Nephron (organoid): ENCODE measurements around the gene SCAND1.
"Not testable (repeated sequence)": the region's sequence is repeated elsewhere in the genome, so short reads cannot be mapped to it uniquely, and the experiment has no call there.

ENCODE experiments used
- H3K27ac Mint-ChIP-seq, 3 experiments: 2 replicates each; pipeline ENCODE4 v1.8.0; 2020; ENCODE audit warnings: mixed read lengths in 3 of 3, mild to moderate bottlenecking in 2 of 3, moderate library complexity in 1 of 3
- H3K27me3 Mint-ChIP-seq: 2 replicates; pipeline ENCODE4 v1.8.0; 2021; ENCODE audit warnings: low read depth, mild to moderate bottlenecking, moderate library complexity, mixed read lengths
- H3K36me3 Mint-ChIP-seq: 2 replicates; pipeline ENCODE4 v1.8.0; 2020; ENCODE audit warnings: low read depth, mixed read lengths
- H3K4me1 Mint-ChIP-seq: 2 replicates; pipeline ENCODE4 v1.8.0; 2020; ENCODE audit warnings: mixed read lengths
- H3K4me3 Mint-ChIP-seq, 3 experiments: 2 replicates each; pipeline ENCODE4 v1.8.0; 2020; ENCODE audit warnings: mild to moderate bottlenecking in 3 of 3, mixed read lengths in 3 of 3, moderate library complexity in 2 of 3
- H3K9me3 Mint-ChIP-seq: 2 replicates; pipeline ENCODE4 v1.8.0; 2020; ENCODE audit warnings: mixed read lengths
- CTCF ChIP-seq, 3 experiments: fragments of 200-600 bp; sonication (generic); IDR thresholded peaks; one replicate each; pipeline ENCODE4 v1.5.0; 2021; ENCODE audit warnings: antibody characterized with exemption in 3 of 3; ENCODE audit not compliant: unreplicated experiment in 3 of 3

Gene SCAND1

GRCh38 chr20:35954200-35954906, at the start of gene SCAND1:
TSS of gene SCAND1 (minus strand) at chr20:35954502. CDS start at chr20:35954284, 218 bp downstream.
- Mint-ChIP-seq H3K36me3 (peaks cover 14% of the 10 kb centered on the region), H3K9me3 (no peaks in the 10 kb centered on the region), H3K27ac (peak within 1 kb of the TSS; percentile 97 to 99 (median 98)), H3K4me3 (peak within 1 kb of the TSS; percentile 100), H3K27me3 (no peaks in the 10 kb centered on the region), H3K4me1 (peaks cover 12% of the 10 kb centered on the region)
- peak; percentile 97 to 100 (median 97) for TF ChIP-seq CTCF (IDR thresholded peaks at IDR 0.05; ENCODE audit: unreplicated experiment in 3 of 3)

GRCh38 chr20:36004045-36004444, 49.7 kb upstream of the SCAND1 start:
- Mint-ChIP-seq H3K36me3 (peaks cover 8% of the 10 kb centered on the region), H3K9me3 (peaks cover 18% of the 10 kb centered on the region), H3K27ac (no peak overlapping the region), H3K4me1 (no peaks in the 10 kb centered on the region), H3K27me3 (no peaks in the 10 kb centered on the region), H3K4me3 (no peak overlapping the region)
- TF ChIP-seq CTCF (IDR thresholded peaks at IDR 0.05; ENCODE audit: unreplicated experiment in 3 of 3): no peak

- no peak for TF ChIP-seq CTCF (IDR thresholded peaks at IDR 0.05; ENCODE audit: unreplicated experiment in 3 of 3)
- Mint-ChIP-seq H3K9me3 (peaks cover 18% of the 10 kb centered on the region), H3K4me1 (no peaks in the 10 kb centered on the region), H3K4me3 (no peak overlapping the region), H3K36me3 (peaks cover 8% of the 10 kb centered on the region), H3K27ac (no peak overlapping the region), H3K27me3 (no peaks in the 10 kb centered on the region)
These were observed 48.6 kb upstream of the SCAND1 start for GRCh38 chr20:36002855-36003254.

- H3K27ac Mint-ChIP-seq: not testable (repeated sequence)
These were observed 47.0 kb upstream of the SCAND1 start for GRCh38 chr20:36001331-36001730.

GRCh38 chr20:35996492-35996891, 42.2 kb upstream of the SCAND1 start:
- not testable (repeated sequence) for H3K27me3 Mint-ChIP-seq, H3K27ac Mint-ChIP-seq, H3K4me3 Mint-ChIP-seq, H3K4me1 Mint-ChIP-seq, H3K36me3 Mint-ChIP-seq, H3K9me3 Mint-ChIP-seq

More at GRCh38 chr20:36001331-36001730, 47.0 kb upstream of the SCAND1 start:
- not testable (repeated sequence) for H3K27me3 Mint-ChIP-seq, H3K4me3 Mint-ChIP-seq, H3K36me3 Mint-ChIP-seq, H3K4me1 Mint-ChIP-seq
- H3K9me3 Mint-ChIP-seq: peaks cover 18% of the 10 kb centered on the region

- H3K36me3 Mint-ChIP-seq: no peaks in the 10 kb centered on the region
- TF ChIP-seq CTCF (IDR thresholded peaks at IDR 0.05; ENCODE audit: unreplicated experiment in 3 of 3): peak; percentile 82 to 91 (median 89)
- peaks cover 7% of the 10 kb centered on the region for H3K27me3 Mint-ChIP-seq
- H3K4me1 Mint-ChIP-seq: peaks cover 6% of the 10 kb centered on the region
- H3K9me3 Mint-ChIP-seq: no peaks in the 10 kb centered on the region
- H3K27ac Mint-ChIP-seq: peak overlapping the region in 1 of 3 experiments; percentile 45
- H3K4me3 Mint-ChIP-seq: no peak overlapping the region
These were observed 40.7 kb upstream of the SCAND1 start for GRCh38 chr20:35994994-35995453.
